Measurements from ENCODE around the gene SLC25A12.
A peak's percentile ranks its signal among the peaks of the same experiment; 100 is the strongest.
"Not testable (repeated sequence)": the region's sequence is repeated elsewhere in the genome, so short reads cannot be mapped to it uniquely, and the experiment has no call there.

SLC25A12 gene

DNA sequence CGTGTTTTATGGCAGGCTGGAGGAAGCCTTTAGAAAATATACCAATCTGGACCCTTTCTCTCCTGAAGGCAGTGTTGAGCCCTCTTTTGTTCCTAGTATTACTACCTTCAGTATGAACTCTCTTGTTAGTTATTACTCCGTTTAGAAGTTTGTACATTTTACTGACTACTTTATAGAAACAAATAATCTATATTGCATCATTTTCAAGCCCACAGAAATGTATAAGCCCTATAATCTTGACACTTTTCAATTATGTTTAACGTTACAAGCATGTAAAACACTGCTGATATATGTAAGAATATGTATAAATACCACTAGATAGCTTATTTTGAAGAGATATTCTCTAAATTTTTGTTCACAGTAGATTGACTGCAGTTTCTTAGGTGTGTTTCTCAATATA, 64.0 kb downstream of the SLC25A12 start:
- DNase-seq (ENCODE audit: low spot score) (no peak), FAIRE-seq (no peak)

DNA sequence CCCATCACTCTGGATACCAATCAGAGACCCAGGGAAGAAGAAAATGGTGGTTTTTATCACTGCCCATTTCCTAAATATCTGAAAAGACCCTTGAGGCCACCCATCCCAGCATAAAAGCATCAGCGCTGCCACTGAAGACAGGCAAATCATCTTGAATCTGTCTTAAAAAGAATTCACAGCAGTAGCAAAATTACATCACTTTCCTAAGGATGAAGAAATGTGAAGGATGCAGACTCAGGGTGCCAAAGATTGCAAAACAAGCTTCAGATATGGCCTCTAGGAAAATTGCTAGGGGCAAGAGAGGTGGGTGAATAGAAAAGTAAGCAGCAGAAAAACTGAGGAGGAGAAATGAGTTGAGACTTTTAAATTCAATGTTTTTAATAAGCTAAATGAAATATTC, 70.0 kb downstream of the SLC25A12 start:
- FAIRE-seq (no peak), DNase-seq (ENCODE audit: low spot score) (no peak)

DNA sequence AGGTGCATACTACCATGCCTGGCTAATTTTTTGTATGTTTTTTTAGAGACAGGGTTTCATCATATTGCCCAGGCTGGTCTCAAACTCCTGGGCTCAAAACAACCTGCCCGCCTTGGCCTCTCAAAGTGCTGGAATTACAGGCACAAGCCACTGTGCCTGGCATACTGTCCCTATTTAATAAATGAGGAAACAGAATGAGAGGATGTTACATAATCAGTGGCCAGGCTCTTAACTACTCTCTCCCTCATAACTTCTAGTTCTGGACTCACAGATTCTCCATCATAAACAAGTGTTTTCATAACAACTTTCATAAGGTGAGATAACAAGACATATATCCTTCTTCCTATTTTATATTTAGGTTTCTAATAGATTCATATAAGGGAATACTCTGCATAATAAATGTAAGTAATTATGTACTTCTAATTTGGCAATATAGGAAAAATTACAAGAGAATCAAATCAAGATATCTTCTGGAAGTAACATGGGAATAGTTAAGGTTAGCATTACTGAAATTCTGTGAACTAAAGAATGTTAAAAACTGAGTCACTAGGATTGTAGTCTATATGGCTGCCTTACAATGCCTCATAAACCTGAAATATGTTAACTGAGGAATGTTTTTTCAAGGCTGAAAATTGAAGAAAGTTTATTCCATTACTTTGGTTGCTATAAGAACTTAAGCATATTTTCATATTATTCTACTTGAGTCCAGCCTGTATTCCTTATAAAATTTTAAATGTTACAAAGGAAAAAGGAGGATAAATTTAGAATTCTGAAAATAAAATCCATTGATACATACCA, 71.3 kb downstream of the SLC25A12 start:
- FAIRE-seq (no peak), DNase-seq (ENCODE audit: low spot score) (no peak)

DNA sequence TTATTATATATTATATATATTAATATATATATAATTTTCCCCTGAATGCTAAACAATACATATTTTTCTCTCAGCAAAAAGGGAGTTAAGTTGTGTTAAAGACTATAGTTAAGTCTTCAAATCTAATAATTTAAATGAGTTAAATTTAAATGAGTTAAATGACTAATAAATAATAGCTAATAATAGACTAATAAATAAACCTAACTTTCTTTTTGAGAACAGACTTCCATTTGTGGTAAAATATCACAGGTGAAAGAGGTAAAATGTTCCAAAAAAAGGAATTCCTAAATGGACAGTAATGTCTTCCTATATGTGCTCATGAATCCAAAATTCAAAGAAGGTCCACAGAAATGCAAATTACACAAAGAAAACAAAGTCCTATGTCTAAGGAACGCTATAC, 74.6 kb downstream of the SLC25A12 start:
- DNase-seq (ENCODE audit: low spot score) (no peak), FAIRE-seq (no peak)

DNA sequence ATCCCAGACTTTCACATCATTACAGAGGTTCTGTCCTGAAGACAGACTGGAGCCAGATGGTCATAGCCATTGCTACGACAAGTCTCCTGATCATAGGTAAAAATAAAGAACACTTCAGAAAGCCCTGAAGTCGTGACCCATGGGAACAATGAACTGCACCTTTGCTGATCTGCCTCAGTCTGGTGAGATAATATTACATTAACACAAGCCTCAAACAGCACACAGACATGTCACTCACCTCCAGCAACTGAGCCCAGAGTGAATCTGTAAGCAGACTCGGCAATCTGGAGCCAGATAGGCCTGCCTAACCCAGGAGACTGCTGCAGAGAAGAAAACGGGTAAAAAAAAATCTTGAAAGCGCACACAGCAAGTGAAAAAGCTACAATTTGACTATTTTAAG, 79.2 kb downstream of the SLC25A12 start:
- DNase-seq (ENCODE audit: low spot score) = no peak
- no peak for FAIRE-seq

DNA sequence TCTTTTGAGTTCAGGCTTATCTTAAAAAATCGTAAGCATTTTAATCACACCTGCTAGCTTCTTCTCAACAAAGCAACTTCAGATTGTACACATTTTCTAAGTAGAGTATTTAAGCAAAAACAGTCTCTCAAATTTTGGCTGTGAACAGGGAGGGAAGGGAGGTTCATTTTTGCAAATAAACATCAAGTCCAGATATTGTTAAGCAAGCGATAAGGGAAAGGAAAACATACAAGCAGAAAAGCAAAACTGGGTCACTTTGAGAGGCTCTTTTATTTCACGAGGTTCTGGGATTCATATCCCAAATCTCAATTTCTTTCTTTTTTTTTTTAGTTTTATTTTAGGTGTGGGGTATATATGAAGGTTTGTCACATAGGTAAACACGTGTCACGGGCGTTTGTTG, 79.9 kb downstream of the SLC25A12 start:
- DNase-seq (ENCODE audit: low spot score) (no peak), FAIRE-seq (no peak)

DNA sequence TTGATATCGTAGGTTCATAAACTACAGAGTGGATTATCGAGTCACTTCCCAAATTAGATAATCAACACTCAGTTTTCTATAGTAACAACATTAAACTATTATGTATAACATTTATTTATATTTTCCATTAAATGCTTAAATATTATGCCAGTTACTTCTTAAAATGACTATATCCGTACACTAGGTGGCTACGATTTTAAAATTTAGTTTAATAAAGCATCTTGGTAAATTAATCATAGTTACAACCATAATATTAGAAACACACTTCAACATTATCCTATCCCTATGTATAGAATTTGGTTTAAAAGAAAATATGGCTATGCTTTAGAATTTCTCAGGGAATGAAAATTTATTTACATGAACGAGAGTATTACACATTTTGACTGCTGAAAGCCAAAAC, 80.3 kb downstream of the SLC25A12 start:
- DNase-seq (ENCODE audit: low spot score) = no peak
- no peak for FAIRE-seq

DNA sequence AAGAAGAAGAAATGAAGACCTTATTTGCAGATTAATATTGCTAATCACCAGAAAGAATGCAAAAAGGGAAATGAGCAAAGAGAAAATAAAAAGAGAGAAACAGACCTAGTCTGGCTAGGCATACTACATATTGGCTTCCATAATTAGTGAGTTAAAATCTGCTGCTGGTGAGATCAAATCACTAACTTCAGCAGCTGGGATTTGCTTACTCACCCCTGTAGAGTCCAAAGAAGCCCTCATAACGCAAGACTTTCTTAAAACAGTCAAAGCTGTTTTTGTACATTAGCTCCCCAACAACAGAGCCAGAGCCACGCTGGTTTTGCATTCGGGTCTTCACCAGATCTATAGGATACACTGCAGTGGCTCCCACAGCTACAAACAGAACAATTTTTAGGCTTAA, 80.9 kb downstream of the SLC25A12 start:
- no peak for DNase-seq (ENCODE audit: low spot score)
- FAIRE-seq = no peak

DNA sequence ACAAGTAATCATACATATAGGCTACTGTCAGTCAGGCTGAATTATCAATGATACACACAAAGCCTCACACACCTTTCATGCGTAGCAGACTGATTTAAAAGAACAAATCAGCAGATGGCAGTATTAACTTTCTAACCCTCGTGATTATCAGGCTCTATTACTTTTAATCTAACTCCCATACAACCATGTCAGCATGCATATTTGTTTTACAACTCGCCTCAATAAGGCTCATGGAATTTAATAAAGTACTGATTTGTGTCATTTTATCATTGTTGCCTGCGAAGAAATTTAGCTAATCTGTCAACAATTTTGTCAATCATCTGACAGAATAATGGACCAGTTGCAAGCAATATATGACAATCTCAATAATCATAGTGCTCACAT, 82.8 kb downstream of the SLC25A12 start:
- DNase-seq (ENCODE audit: low spot score) (peak; percentile 17), FAIRE-seq (no peak)

DNA sequence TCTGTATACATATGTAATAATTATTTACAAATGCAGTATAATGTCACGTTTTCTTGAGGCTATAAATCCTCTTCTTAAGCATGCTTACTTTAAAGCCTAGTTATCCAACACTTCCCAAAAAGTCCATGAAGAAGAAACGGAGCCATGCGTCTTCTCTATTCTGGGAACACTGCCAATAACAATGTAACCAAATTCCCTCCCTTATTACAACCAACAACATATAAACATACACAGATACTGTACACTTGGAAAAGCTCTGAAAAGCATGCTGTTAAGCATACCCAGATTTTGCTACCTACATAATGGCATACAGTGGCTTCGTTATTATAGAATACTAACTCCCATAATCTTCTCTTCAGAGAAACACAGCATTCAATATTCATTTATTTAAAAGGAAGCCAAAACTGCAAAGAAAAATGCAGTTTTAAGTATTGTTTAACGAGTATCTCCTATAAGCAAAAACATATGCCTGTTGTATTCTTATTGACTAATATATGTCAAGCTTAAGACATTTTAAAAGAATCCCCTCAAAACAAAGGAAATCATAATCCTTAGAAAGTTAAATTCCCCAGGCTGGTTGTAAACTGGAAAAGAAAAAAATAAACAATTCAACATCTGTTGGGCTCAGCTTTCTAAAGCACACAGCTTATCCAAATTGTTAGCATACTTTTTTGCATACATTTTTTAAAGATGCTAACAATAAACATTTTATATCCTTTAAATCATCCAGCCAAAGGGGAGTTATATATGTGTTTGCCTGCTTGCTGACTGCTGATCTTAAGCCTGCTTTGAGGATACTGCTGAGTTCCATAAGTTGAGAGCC, 83.4 kb downstream of the SLC25A12 start:
- FAIRE-seq = no peak
- DNase-seq (ENCODE audit: low spot score) = no peak

DNA sequence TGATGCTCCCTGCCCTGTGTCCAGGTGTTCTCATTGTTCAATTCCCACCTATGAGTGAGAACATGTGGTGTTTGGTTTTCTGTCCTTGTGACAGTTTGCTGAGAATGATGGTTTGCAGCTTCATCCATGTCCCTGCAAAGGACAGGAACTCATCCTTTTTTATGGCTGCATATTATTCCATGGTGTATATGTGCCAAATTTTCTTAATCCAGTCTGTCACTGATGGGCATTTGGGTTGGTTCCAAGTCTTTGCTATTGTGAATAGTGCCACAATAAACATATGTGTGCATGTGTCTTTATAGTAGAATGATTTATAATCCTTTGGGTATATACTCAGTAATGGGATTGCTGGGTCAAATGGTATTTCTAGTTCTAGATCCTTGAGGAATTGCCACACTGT, 85.2 kb downstream of the SLC25A12 start:
- DNase-seq (ENCODE audit: low spot score); FAIRE-seq: not testable (repeated sequence)

DNA sequence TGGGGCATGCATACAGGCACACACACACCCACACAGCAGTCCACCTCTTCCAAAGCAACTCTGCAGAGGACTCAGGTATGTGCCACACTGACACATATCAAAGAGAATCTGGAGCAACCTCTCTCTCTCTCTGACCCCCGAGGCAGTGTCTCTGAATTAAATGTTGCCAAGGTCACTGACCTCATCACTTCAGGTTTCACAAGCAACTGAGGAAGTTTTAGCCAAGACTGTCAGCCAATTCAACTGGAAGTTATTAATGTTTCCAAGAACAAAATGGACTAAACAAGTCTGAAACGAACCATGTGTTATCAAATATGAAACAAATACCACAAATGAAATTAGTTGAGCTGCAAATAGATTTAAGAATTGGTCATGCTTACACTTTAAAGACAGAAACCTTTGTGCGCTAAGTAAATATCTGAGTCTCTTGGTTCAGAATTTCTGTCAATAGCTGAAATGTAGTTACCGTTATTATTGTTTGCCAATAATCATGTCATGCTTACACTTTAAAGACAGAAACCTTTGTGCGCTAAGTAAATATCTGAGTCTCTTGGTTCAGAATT, 86.1 kb downstream of the SLC25A12 start:
- no peak for DNase-seq (ENCODE audit: low spot score)
- no peak for FAIRE-seq

DNA sequence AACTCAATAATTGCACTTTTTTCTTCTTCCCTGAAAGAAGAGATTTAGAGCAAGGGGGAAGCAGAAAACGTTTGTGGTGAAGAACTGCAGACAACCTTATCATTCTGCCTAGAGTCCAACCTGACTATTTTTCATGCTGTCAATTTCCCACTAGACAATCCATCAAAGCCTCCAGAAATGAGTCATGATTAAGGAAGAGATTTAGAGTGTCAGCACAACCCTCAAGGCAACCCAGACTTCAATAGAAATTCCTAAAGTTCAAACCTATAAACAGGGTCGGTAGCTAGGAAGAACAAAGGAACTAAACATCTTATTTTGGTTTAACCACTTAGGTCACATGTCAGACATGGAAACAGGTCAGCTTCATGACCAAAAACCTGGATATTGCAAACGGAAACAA, 86.9 kb downstream of the SLC25A12 start:
- no peak for DNase-seq (ENCODE audit: low spot score)
- FAIRE-seq = no peak

DNA sequence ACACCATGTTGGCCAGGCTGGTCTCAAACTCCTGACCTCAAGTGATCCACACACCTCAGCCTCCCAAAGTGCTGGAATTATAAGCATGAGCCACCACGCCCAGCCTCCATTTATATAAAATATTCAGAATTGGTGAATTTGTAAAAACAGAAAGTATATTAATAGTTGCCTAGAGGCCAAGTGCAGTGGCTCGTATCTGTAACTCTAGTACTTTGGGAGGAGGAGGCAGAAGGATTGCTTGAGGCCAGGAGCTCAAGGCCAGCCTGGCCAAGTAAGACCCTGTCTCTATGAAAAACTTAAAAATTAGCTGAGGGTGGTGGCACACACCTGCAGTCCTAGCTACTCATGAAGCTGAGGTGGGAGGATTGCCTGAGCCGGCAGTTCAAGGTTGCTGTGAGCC, 89.6 kb downstream of the SLC25A12 start:
- DNase-seq (ENCODE audit: low spot score) = no peak

DNA sequence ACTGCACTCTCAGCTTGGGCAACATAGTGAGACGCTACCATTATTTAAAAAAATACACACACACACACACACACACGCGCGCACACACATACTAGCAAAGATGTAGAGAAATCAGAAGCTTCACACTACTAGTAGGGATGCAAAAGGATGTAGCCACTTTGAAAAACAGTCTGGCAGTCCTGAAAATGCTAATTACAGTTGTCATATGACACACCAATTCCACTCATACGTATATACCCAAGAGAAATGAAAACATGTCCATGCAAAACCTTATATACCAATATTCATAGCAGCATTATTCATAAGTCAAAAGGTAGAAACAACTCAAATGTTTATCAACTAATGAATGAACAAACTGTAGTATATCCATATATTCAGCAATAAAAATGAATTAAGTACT, 90.3 kb downstream of the SLC25A12 start:
- FAIRE-seq (no peak), DNase-seq (ENCODE audit: low spot score) (no peak)

More for the DNA sequence above, 89.6 kb downstream of the SLC25A12 start:
- FAIRE-seq = no peak

DNA sequence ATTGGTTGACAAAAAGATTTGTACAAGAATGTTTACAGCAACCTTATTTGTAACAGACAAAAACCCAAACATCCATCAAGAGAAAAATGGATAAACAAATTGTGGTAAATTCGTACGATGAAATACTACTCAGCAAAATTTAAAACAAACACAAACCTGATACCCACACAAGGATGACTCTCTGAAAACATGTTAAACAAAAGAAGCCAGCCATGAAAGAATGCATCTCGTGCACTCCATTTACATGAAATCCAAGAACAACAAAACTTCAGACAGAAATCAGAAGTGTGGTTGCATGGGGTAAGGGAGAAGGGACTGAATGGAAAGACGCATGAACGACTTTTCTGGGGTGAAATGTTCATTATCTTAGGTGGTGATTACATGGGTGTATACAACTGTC, 93.4 kb downstream of the SLC25A12 start:
- FAIRE-seq (no peak), DNase-seq (ENCODE audit: low spot score) (no peak)

DNA sequence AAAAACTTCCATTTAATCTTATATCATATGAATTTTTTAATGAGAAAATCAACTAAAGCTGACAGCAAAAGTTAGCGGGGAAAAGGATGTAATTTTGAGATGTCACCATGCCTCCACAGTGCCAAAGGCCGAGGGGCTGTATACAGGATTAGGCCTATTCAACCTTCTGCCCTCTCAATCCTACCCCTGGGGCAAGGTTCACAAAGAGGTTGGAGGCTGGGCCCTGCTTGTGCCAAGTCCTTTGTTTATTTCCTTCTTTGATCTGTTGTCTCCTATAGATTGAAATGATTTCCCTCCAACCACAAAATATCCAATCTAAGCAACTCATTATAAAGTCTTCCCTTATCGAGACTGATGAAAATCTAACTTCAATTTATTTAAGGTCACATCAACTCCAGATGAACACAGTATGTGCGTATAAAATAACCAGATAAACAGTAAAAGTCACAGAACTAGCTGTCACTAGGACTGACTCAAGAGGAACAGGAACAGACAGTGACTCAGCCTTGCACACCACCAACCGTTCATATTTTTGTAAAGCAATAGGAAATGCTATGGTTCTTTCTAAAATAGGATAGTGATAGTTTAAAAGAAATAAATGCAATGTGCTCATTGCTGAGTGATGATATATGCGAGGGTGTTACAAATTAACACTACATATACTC, 95.8 kb downstream of the SLC25A12 start:
- DNase-seq (ENCODE audit: low spot score) (peak; percentile 39), FAIRE-seq (no peak)

DNA sequence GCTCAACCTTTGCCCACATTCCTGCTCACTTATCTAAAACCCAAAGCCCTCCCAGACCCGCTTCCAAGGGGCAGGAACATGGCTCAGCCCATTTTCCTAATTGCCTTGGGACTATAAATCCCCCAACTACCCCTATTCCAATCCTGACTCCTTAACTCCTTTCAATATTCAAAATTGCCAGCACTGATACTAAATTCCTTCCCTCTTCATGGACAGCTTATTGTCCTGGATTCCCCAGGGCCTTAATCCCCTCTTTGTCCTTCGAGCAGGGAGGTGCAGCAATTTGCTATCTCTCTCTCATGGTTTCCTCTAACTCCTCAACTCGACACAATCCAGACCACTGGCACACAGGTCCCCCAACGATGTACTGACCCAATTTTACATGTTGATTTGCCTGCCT, 99.1 kb downstream of the SLC25A12 start:
- no peak for FAIRE-seq
- DNase-seq (ENCODE audit: low spot score) = no peak

DNA sequence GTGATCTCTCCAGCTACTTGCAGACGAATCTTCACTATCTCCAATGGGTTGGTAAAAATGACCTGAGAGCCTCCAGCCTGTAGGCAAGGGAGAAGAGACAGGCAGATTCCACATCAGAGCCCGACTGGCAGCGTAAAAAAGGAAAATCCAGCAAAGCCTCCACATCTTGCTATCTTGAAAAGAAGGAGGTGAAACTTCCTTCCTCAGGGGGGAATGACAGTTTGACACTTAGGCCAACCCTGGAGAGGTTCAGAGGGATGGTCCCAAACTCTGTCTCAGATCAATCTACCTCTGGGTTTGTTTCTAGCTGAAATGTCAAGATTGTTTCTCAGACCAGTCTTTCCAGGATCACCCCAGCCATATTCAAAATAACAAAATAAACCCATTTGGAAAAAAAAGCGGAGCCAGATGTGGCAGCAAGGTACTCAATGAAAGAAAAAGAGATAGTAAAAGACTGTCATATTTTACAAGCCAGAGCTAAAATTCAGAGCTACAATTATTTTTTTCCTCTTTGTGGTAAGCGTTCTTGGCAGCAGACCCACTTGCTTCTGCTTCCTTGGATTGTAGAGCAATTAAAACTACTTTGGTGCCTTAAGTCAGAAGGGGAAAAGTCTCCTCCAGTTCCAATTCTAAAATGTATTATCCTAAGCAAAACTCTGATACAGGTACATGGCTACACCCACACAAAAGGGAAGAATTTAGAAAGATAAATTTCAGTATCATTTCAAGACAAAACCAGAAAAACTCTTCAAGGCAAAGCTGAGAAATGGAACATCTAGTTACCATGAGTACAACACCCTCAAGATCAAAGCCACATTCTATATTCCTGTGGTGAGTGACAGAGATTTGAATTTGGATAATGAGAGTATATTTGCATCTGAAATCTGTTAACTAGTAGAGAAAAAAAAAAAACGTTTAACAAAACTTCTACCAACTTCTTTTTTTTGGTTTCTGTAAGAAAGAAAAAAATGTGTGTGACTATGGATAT, 100.1 kb downstream of the SLC25A12 start:
- FAIRE-seq = no peak
- DNase-seq (ENCODE audit: low spot score) = no peak

DNA sequence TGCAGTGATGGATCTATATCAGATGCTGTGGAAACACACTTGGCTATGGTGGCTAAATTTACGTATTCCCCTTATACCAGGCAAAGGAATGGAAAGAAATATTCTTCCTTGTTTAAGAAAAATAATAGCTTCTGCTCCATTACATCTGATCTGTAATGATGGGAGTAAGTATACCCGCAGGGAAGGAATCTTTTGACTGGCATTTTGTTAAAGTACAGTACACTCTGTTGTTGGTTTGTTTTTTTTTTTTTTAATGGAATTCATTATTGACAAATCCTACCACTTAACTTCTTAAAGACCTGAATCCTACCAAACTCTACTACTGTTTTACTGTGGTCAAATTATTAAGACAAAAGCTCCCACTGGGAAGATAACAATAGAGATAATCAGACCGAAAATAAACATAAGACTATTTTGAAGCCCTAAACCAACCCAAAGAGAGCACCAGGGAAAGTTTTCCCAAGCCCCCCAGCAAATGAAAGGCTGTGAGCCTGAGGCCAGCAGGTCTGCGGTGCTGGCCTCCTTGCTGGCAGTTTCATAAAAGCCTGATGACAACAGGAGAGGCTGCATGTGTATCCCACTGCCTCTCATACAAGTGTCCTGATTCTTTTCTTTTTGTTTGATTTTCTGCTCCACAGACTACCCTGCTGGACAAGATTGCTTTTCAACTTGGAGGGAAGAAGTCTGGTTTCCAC, 101.0 kb downstream of the SLC25A12 start:
- DNase-seq (ENCODE audit: low spot score) = no peak
- FAIRE-seq = no peak
